ENCODE results near the gene MRGPRF. TPM values are rescaled to one million over a fixed set of nuclear protein-coding genes. Genes with fewer than 3 reads are reported as not detected.
A peak's percentile ranks its signal among the peaks of the same experiment; 100 is the strongest.

The MRGPRF gene
- total and polyA plus RNA-seq, 2 donors (not counting 1 experiment from before 2014, with no cell fraction given): not detected

DNA sequence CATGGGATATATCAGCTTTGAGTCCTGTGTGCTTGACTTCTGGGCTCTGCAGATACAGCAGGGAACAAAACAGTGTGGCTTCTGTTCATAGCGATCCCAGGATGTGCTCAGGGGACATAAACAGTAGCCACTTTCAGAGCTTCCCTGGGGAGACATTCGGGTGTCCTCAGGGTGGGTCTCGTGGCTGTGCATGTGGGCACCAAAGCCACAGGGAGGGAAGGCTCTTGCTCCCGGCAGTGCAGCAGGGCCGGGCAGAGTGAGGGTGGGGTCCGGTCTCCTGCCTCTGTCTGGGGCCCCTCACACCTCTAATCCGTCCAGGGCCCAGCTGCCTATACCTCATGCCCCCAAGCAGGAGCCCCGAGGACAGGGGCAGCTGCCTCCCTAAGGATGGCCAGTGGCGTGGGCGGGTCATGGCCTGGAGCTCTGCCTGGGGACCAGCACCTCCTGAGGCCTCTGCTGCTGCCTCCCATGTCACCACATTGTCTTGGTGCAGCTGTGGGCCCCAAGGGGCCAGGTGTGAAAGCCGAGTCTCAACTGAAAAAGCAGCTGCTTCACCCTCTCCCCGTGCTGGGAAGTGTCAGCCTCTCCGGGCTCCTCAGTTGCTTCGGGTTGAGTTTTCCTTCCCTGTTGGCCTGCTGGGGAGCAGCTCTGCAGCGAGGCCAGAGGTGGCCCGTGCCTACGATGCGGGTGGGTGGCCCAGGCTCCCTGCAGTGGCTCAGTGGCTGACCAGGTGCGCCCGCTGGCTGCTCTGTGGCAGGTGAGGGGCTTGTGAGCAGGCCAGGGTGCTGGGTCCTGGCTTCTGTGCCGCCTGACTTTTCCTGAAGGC, 39.5 kb upstream of the MRGPRF start:
- peaks cover 63% of the 10 kb centered on the region for H3K4me1 Mint-ChIP-seq

More for the DNA sequence above, 39.5 kb upstream of the MRGPRF start:
- Mint-ChIP-seq H3K9me3 (ENCODE audit: insufficient read depth) (no peaks in the 10 kb centered on the region), H3K27me3 (no peaks in the 10 kb centered on the region), H3K27ac (peak overlapping the region; percentile 26), H3K4me3 (peak overlapping the region; percentile 44)
- POLR2A ChIA-PET: no interaction called here
- Histone ChIP-seq H3K27me3 (replicated peaks in 1 of 4; ENCODE audit: control extremely low read depth in 1 of 4, control insufficient read depth in 3 of 4, insufficient read depth in 4 of 4, low read length in 3 of 4) (no peaks in the 10 kb centered on the region), H3K27ac (ENCODE audit: low read length in 2 of 2) (no peak overlapping the region), H3K4me3 (ENCODE audit: control extremely low read depth in 1 of 5, extremely low read depth in 1 of 5, insufficient read depth in 1 of 5, low read depth in 2 of 5, low read length in 4 of 5) (no peak overlapping the region), H3K4me1 (ENCODE audit: control insufficient read depth in 2 of 2, insufficient read depth in 2 of 2, low read length in 2 of 2) (peaks cover 41 to 86% of the 10 kb centered on the region in 2 donors), H4K20me1 (ENCODE audit: control insufficient read depth, insufficient read depth, low read length, poor library complexity, severe bottlenecking) (peaks cover 9% of the 10 kb centered on the region), H3K36me3 (replicated peaks in 1 of 2; ENCODE audit: control extremely low read depth in 1 of 2, control insufficient read depth in 1 of 2, extremely low read depth in 1 of 2, insufficient read depth in 2 of 2, low read length in 1 of 2) (peaks cover 0 to 7% of the 10 kb centered on the region in 2 experiments), H3K9me3 (ENCODE audit: control extremely low read depth in 1 of 3, control insufficient read depth in 2 of 3, insufficient read depth in 1 of 3, low read length in 2 of 3) (no peaks in the 10 kb centered on the region), H3K4me2 (replicated peaks; ENCODE audit: low read depth, low read length, poor library complexity, severe bottlenecking) (no peak overlapping the region), H2AFZ (ENCODE audit: insufficient read depth, low read depth, low read length, poor library complexity, severe bottlenecking) (no peak overlapping the region), H3K79me2 (ENCODE audit: control insufficient read depth, insufficient read depth, low read length) (peaks cover 40% of the 10 kb centered on the region), H3K9ac (ENCODE audit: low read length) (no peak overlapping the region)
- no peak for TF ChIP-seq EZH2 (IDR thresholded peaks at IDR 0.05; ENCODE audit: borderline replicate concordance, insufficient read depth, low read depth, low read length, poor library complexity, severe bottlenecking)
- TF ChIP-seq, protein P1, sequence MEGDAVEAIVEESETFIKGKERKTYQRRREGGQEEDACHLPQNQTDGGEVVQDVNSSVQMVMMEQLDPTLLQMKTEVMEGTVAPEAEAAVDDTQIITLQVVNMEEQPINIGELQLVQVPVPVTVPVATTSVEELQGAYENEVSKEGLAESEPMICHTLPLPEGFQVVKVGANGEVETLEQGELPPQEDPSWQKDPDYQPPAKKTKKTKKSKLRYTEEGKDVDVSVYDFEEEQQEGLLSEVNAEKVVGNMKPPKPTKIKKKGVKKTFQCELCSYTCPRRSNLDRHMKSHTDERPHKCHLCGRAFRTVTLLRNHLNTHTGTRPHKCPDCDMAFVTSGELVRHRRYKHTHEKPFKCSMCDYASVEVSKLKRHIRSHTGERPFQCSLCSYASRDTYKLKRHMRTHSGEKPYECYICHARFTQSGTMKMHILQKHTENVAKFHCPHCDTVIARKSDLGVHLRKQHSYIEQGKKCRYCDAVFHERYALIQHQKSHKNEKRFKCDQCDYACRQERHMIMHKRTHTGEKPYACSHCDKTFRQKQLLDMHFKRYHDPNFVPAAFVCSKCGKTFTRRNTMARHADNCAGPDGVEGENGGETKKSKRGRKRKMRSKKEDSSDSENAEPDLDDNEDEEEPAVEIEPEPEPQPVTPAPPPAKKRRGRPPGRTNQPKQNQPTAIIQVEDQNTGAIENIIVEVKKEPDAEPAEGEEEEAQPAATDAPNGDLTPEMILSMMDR (IDR thresholded peaks at IDR 0.05): no peak
- 75% methylated on average over 18 of the region's 21 CpGs for WGBS (ENCODE audit: insufficient coverage)
- intact Hi-C loops (cut with micrococcal nuclease): no loop called here
- ATAC-seq (ENCODE audit: low read depth) (no peak), DNase-seq (peak; percentile 41)
- CTCF ChIA-PET: interaction anchor here (1.1 kb wide), 2 partner anchors 35 to 209 kb away, joined by 3 read pairs; no protein-coding TSS in a partner anchor

All from B cell (primary cell).